MM.1S (cell line): ENCODE results near the gene DHRS3.

Source experiments
- EZH2 ChIP-seq: fragments of 300-600 bp; sonication (generic); optimal IDR thresholded peaks from 2 replicates; pipeline ENCODE3; 2017; ENCODE audit warnings: low read depth, mild to moderate bottlenecking, antibody characterized with exemption, low read length, mixed read lengths
- TF ChIP-seq, protein P1 (sequence below): fragments of 300-600 bp; sonication (generic); IDR thresholded peaks from 2 replicates; pipeline ENCODE4 v1.5.1; 2016; ENCODE audit warnings: antibody characterized with exemption, low read length, mixed read lengths

DNA sequence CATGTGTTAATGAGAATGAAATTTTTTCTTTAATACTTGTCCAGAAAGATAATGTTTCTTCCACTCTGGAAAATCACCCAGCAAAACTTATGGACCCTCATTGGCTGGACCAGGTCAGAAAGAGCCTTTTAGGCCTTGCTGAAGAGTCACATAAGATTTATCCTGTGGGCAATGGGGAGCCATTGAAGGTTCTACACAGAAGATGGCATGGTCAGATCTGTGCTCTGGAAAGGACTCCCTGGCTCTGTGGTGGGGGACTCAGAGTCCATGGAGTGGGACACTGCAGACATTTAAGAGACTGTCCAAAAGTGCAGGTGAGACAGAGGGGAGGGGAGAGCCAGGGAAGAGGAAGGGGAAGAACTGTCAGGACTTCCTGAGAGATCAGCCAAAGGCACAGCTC is 66.4 kb downstream of the DHRS3 start:
- no peak for TF ChIP-seq EZH2
- TF ChIP-seq, protein P1, sequence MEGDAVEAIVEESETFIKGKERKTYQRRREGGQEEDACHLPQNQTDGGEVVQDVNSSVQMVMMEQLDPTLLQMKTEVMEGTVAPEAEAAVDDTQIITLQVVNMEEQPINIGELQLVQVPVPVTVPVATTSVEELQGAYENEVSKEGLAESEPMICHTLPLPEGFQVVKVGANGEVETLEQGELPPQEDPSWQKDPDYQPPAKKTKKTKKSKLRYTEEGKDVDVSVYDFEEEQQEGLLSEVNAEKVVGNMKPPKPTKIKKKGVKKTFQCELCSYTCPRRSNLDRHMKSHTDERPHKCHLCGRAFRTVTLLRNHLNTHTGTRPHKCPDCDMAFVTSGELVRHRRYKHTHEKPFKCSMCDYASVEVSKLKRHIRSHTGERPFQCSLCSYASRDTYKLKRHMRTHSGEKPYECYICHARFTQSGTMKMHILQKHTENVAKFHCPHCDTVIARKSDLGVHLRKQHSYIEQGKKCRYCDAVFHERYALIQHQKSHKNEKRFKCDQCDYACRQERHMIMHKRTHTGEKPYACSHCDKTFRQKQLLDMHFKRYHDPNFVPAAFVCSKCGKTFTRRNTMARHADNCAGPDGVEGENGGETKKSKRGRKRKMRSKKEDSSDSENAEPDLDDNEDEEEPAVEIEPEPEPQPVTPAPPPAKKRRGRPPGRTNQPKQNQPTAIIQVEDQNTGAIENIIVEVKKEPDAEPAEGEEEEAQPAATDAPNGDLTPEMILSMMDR: no peak
